HG03469 (cell line): Measurements from ENCODE around the gene TXNDC2.
A peak's percentile ranks its signal among the peaks of the same experiment; 100 is the strongest.
"Not testable (repeated sequence)": the region's sequence is repeated elsewhere in the genome, so short reads cannot be mapped to it uniquely, and the experiment has no call there.

ENCODE experiments used
- ATAC-seq: cut with Tn5 transposase; IDR thresholded peaks from one replicate; pipeline ENCODE4 v1.9.1; 2021; ENCODE audit warnings: mild to moderate bottlenecking, moderate library complexity, moderate number of reproducible peaks; ENCODE audit not compliant: unreplicated experiment

The TXNDC2 gene

DNA sequence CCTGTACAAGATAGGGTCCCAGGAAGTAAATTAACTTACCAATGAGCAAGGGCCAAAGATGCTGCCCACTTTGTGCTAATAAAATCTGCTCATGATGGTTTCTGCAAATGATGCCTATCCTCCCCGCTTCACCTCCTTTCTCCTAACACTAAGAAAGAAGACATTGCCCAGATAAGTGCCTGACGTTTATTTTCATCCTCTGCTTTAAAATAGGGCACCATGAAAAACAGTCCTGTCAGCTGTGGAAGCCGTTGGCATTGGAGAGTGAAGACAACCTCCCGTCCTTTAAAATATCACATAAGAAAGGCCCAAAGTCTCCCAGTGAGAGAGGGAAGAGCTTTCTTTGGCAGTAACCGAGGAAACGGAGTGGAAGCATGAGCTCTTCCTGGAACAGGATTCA lies 1.7 kb upstream of the TXNDC2 start:
- no peak for ATAC-seq

- ATAC-seq: no peak
Measured at GRCh38 chr18:9884532-9885140, 1.1 kb upstream of the TXNDC2 start.

GRCh38 chr18:9886005-9886348 lies 204 bp downstream of the TXNDC2 start:
- no peak for ATAC-seq

GRCh38 chr18:9887992-9888391 lies 2.2 kb downstream of the TXNDC2 start:
- no peak for ATAC-seq

- no peak for ATAC-seq
Measured at GRCh38 chr18:9890196-9890595, 4.4 kb downstream of the TXNDC2 start.

GRCh38 chr18:9890957-9891356 lies 5.2 kb downstream of the TXNDC2 start:
- ATAC-seq: no peak

DNA sequence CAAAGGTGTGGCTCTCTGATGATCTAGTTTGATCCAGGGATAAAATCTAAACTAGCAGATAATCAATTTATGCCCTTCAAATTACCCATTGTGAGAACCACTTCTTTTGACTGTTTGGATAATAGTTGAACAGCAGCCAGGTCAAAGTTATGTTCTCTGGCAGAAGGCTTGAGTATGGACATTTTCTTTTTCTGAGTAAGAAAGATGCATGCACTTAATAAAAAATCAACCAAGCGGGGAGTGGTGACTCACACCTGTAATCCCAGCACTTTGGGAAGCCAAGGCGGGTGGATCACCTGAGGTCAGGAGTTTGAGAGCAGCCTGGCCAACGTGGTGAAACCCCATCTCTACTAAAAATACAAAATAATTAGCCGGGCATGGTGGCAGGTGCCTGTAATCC lies 5.7 kb downstream of the TXNDC2 start:
- not testable (repeated sequence) for ATAC-seq

GRCh38 chr18:9894454-9895068 lies 8.8 kb downstream of the TXNDC2 start:
- no peak for ATAC-seq

GRCh38 chr18:9897129-9897528 lies 11.4 kb downstream of the TXNDC2 start:
- ATAC-seq: no peak

- ATAC-seq: not testable (repeated sequence)
Measured at GRCh38 chr18:9897787-9898291, 12.1 kb downstream of the TXNDC2 start.

GRCh38 chr18:9898792-9899549 lies 13.2 kb downstream of the TXNDC2 start:
- ATAC-seq: peak; percentile 40

GRCh38 chr18:9899550-9899930 lies 13.8 kb downstream of the TXNDC2 start:
- ATAC-seq: not testable (repeated sequence)

- ATAC-seq: no peak
Measured at GRCh38 chr18:9900699-9901098, 14.9 kb downstream of the TXNDC2 start.

- no peak for ATAC-seq
Measured at GRCh38 chr18:9901377-9901776, 15.6 kb downstream of the TXNDC2 start.

- not testable (repeated sequence) for ATAC-seq
Measured at GRCh38 chr18:9902264-9902663, 16.5 kb downstream of the TXNDC2 start.

DNA sequence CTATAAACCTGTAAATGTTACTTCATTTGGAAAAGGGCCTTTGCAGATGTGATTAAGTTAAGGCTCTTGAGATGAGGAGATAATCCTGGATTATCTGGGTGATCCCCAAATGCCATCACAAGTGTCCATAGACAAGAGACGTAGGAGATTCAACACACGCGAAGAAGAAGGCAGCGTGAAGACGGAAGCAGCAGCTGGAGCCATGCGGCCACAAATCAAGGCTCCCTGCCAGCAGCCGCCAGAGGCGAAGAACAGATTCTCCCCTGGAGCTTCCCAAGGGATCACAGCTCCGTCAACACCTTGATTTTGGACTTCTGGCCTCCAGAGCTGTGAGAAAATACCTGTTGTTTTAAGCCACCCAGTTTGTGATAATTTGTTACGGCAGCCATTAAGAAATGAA lies 17.1 kb downstream of the TXNDC2 start:
- ATAC-seq: no peak

GRCh38 chr18:9905401-9905922 lies 19.7 kb downstream of the TXNDC2 start:
- no peak for ATAC-seq

GRCh38 chr18:9906481-9906880 lies 20.7 kb downstream of the TXNDC2 start:
- no peak for ATAC-seq

- no peak for ATAC-seq
Measured at GRCh38 chr18:9907867-9908266, 22.1 kb downstream of the TXNDC2 start.

- ATAC-seq: no peak
Measured at GRCh38 chr18:9910071-9910470, 24.3 kb downstream of the TXNDC2 start.

DNA sequence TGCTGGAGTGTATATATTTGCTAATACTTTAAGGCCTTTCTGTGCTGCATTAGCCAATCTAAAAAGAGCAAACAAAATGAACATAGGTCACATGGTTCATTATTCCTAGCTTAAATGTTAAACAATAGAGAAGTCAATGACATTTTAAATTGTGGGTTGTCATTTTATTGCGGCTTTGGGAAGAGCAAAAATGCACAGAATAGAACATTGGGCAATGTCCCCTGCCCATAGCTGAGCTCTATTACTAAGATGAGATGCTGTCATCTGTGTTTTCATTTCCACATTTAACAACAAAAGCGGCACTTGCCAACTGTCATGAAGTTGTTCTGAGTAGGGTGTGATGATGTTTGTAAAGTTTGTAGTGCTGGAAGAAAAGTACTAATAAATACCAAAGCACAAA lies 24.9 kb downstream of the TXNDC2 start:
- ATAC-seq: no peak

GRCh38 chr18:9911226-9911625 lies 25.5 kb downstream of the TXNDC2 start:
- ATAC-seq: no peak
